Spleen (tissue), 11 donors: ENCODE measurements around the gene MANEAL. TPM values are rescaled to one million over a fixed set of nuclear protein-coding genes. Genes with fewer than 3 reads are reported as not detected.

Experiments used
- DNase-seq: peaks from one replicate; pipeline ENCODE4 v3.0.0-alpha.2; 2020
- H3K27ac ChIP-seq, 8 donors: fragments of 200-600 bp; sonication (generic) in 7 of 8; 1 replicate in 4 of 8; 2 replicates in 4 of 8; pipeline versions ENCODE4 v1.5.0 to v1.8.0; 2016 to 2021; ENCODE audit warnings: inconsistent platforms in 4 of 8, mild to moderate bottlenecking in 4 of 8, moderate library complexity in 1 of 8
- H3K27me3 ChIP-seq, 7 donors: fragments of 200-600 bp; sonication (generic) in 6 of 7; replicated peaks in 1 of 7; 1 replicate in 4 of 7; 2 replicates in 3 of 7; pipeline versions ENCODE4 v1.5.0 to v1.8.0; 2016 to 2021; ENCODE audit warnings: inconsistent platforms in 3 of 7, mild to moderate bottlenecking in 1 of 7
- H3K36me3 ChIP-seq, 6 donors: fragments of 200-600 bp; sonication (generic) in 5 of 6; 1 replicate in 4 of 6; 2 replicates in 2 of 6; pipeline versions ENCODE4 v1.5.0 to v1.8.0; 2016 to 2021; ENCODE audit warnings: inconsistent platforms in 2 of 6
- H3K4me1 ChIP-seq, 6 donors: fragments of 200-600 bp; sonication (generic) in 5 of 6; 1 replicate in 3 of 6; 2 replicates in 3 of 6; pipeline versions ENCODE4 v1.5.0 to v1.8.0; 2016 to 2021; ENCODE audit warnings: inconsistent platforms in 3 of 6
- H3K4me3 ChIP-seq, 8 donors: fragments of 200-600 bp; sonication (generic) in 7 of 8; 1 replicate in 4 of 8; 2 replicates in 4 of 8; pipeline versions ENCODE4 v1.5.0 to v1.8.0; 2016 to 2021; ENCODE audit warnings: inconsistent platforms in 4 of 8, mild to moderate bottlenecking in 4 of 8, moderate library complexity in 2 of 8
- H3K9me3 ChIP-seq, 8 donors: fragments of 200-600 bp; sonication (generic) in 7 of 8; 1 replicate in 4 of 8; 2 replicates in 4 of 8; pipeline versions ENCODE4 v1.5.0 to v1.8.0; 2016 to 2021; ENCODE audit warnings: inconsistent platforms in 4 of 8
- POLR2A ChIP-seq, 3 donors: fragments of 450-650 bp; IDR thresholded peaks; one replicate each; pipeline ENCODE4 v1.5.1; 2017; ENCODE audit warnings: antibody characterized with exemption in 3 of 3, mild to moderate bottlenecking in 1 of 3
- POLR2AphosphoS5 ChIP-seq, 3 donors: sonication (generic); formaldehyde crosslinking; IDR thresholded peaks; one replicate each; pipeline ENCODE4 v1.5.1; 2017; ENCODE audit warnings: antibody characterized with exemption in 3 of 3
- WGBS, 5 donors: extraction: QIAGEN DNeasy Blood & Tissue Kit in 3 of 5; methylation state at CpG; one replicate each; pipeline versions ENCODE4 v1.1.5 to v1.1.7; 2013 to 2018; 5-methylcytosine and 5-hydroxymethylcytosine counted together
- intact Hi-C: fragments of 100-400 bp; cut with DNase I; formaldehyde crosslinking; loops from one replicate; pipeline ENCODE4 v1.15.0; 2023; ENCODE audit warnings: low total_unique reads
- polyA plus RNA-seq, 3 donors: library from polyadenylated mRNA; stranded (reverse); fragments of 200-250 nt; gene quantifications; one replicate each; pipeline ENCODE4 v1.2.1, GENCODE V29; 2013
- total RNA-seq, 7 donors: library from RNA; depleted of rRNA in 3 of 7; stranded (reverse); fragments of >200 nt in 3 of 7; fragmentation: NEBNext Ultra II Directional in 4 of 7; extraction: Animal tissue kit (Norgen Biotek cat#: 25700) in 4 of 7; gene quantifications; one replicate each; pipeline versions ENCODE4 v1.1.0 to v1.2.1, GENCODE V29; 2016 to 2021
- TF ChIP-seq, protein P1 (sequence below), 11 experiments: fragments of 200-600 bp in 7 of 11; fragments of 450-650 bp in 4 of 11; sonication (generic) in 4 of 11; IDR thresholded peaks in 8 of 11; conservative IDR thresholded peaks in 3 of 11; 1 replicate in 7 of 11; 2 replicates in 4 of 11; pipeline versions ENCODE4 v1.4.0 to v1.8.0; 2016 to 2021; ENCODE audit warnings: antibody characterized with exemption in 11 of 11, inconsistent platforms in 4 of 11, mild to moderate bottlenecking in 1 of 11
- donor health status: healthy with polysubstance abuse.
- donor health status: DM: no; HTN: no; CAD: no; lungs with moderate emphysema.
- donor health status: DM: no; HTN: no; CAD: no.
- donor health status: Bipolar disorder and iron deficiency.
- donor health status: healthy.
- donor health status: DM: no; HTN: no; CAD: no.
- donor health status: DM: yes; HTN: yes; CAD: no.

MANEAL gene
- total and polyA plus RNA-seq, 10 donors = 1.4 to 9.2 (median 2.3) TPM

DNA sequence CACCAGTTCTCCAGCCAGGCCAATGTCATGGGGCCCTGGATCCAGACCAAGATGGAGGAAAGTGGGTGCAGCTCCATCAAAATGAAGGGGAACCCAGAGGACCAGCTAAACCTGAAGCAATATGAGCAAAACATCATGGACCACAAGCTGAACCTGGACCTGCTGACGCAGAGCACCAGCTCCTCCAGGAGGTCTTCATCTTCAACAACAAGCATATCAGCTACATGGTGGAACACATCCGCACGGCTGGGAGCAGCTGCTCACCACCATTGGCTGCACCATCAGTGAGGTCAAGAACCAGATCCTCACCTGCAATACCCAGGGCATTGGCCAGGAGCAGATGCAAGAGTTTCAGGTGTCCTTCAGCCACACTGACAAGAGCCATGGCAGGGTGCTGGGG, 15.0 kb upstream of the MANEAL start:
- 86 to 93% (median 88%) methylated on average over 3 of the region's 3 CpGs for WGBS, 5 donors
- H3K27ac ChIP-seq = no peak overlapping the region
- H3K27me3 ChIP-seq = peaks cover 0 to 24% (median 0%) of the 10 kb centered on the region in 7 donors
- H3K36me3 ChIP-seq = no peaks in the 10 kb centered on the region
- H3K4me3 ChIP-seq = no peak overlapping the region
- no peaks in the 10 kb centered on the region for H3K4me1 ChIP-seq
- peaks cover 0 to 5% (median 0%) of the 10 kb centered on the region in 8 donors for H3K9me3 ChIP-seq
- intact Hi-C loops = no loop called here
- DNase-seq = no peak
- TF ChIP-seq POLR2AphosphoS5 (IDR thresholded peaks at IDR 0.05) (no peak), POLR2A (IDR thresholded peaks at IDR 0.05) (no peak)
- TF ChIP-seq, protein P1, sequence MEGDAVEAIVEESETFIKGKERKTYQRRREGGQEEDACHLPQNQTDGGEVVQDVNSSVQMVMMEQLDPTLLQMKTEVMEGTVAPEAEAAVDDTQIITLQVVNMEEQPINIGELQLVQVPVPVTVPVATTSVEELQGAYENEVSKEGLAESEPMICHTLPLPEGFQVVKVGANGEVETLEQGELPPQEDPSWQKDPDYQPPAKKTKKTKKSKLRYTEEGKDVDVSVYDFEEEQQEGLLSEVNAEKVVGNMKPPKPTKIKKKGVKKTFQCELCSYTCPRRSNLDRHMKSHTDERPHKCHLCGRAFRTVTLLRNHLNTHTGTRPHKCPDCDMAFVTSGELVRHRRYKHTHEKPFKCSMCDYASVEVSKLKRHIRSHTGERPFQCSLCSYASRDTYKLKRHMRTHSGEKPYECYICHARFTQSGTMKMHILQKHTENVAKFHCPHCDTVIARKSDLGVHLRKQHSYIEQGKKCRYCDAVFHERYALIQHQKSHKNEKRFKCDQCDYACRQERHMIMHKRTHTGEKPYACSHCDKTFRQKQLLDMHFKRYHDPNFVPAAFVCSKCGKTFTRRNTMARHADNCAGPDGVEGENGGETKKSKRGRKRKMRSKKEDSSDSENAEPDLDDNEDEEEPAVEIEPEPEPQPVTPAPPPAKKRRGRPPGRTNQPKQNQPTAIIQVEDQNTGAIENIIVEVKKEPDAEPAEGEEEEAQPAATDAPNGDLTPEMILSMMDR (IDR thresholded peaks at IDR 0.05 in 8 of 11, conservative IDR thresholded peaks at IDR 0.05 in 3 of 11) = no peak

DNA sequence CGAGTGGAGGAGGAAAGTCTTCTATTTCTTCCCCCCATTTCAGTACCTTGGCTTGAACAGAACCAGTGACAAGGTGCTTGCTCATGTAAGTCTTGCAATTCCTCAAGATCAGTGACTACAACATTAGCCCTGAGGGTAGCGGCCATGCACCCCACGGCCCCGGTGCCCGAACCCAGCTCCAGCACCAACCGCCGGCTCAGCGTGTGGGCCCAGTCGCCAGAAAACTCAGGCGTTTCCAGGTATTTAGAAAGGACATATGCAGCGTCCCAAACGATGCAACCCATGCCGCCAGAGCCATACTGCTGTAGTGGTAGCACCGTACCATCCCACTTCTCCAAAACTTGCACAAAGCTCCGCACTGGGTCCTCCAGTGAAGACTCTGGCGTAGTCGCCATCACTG, 11.2 kb upstream of the MANEAL start:
- Histone ChIP-seq H3K4me3 (no peak overlapping the region), H3K36me3 (no peaks in the 10 kb centered on the region), H3K4me1 (no peaks in the 10 kb centered on the region), H3K27ac (no peak overlapping the region), H3K27me3 (peaks cover 0 to 51% (median 0%) of the 10 kb centered on the region in 7 donors), H3K9me3 (no peaks in the 10 kb centered on the region)
- 83 to 87% (median 85%) methylated on average over 17 of the region's 17 CpGs for WGBS, 5 donors
- DNase-seq = no peak
- intact Hi-C loops = no loop called here
- TF ChIP-seq, protein P1 (IDR thresholded peaks at IDR 0.05 in 8 of 11, conservative IDR thresholded peaks at IDR 0.05 in 3 of 11) = no peak
- TF ChIP-seq POLR2AphosphoS5 (IDR thresholded peaks at IDR 0.05) = no peak
- no peak for TF ChIP-seq POLR2A (IDR thresholded peaks at IDR 0.05)

DNA sequence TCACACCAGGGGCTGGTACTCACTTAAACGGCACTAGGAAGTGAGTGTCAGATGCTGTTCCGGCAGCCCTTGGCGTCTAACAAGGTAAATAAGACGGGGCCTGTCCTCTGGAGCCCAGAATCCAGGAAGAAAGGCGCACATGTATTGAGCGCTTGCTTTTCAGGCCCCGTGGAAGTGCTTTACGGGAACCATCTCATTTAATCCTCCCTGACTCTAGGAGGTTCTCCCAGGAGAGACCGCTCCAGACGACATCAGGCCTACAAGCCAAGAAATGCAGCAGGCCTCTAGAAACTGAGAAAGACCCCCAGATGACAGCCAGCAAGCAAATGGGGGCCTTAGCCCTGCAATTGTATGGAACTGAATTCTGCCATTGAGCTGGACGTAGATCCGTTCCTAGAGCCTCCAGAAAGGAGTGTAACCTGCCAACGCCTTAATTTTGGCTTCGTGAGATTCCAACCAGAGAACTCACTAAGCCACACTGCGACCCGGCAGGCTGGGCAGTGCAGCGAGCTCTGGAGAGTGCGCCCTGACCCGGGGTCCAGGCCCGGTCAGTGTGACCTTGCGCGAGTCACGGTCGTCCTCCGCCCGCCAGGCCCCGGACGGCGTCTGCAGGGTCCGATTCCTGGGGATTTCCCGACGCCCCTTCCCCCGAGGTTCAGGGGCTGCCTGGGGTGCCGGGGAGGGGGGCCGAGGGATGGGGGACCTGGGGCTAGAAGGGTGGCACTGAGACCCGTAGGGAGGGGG, 532 bp upstream of the MANEAL start:
- intact Hi-C loops = no loop called here
- H3K9me3 ChIP-seq = no peaks in the 10 kb centered on the region
- TF ChIP-seq POLR2AphosphoS5 (IDR thresholded peaks at IDR 0.05) (no peak), POLR2A (IDR thresholded peaks at IDR 0.05) (no peak)
- TF ChIP-seq, protein P1 (IDR thresholded peaks at IDR 0.05 in 8 of 11, conservative IDR thresholded peaks at IDR 0.05 in 3 of 11) = no peak
- WGBS, 5 donors = 34 to 40% (median 35%) methylated on average over 32 to 36 of the region's 36 CpGs
- H3K4me1 ChIP-seq = peaks cover 6 to 27% (median 20%) of the 10 kb centered on the region in 6 donors
- peaks cover 0 to 5% (median 0%) of the 10 kb centered on the region in 6 donors for H3K36me3 ChIP-seq
- H3K4me3 ChIP-seq = peak overlapping the region; percentile 33 to 88 (median 56)
- no peak for DNase-seq
- peaks cover 0 to 57% (median 5%) of the 10 kb centered on the region in 7 donors for H3K27me3 ChIP-seq
- H3K27ac ChIP-seq = peak overlapping the region in 2 of 8 donors; percentile 31 to 65
